Mesodermal cell (in vitro differentiated cells): Measurements from ENCODE around the gene NTSR2.

Experiments
- H3K27ac ChIP-seq: 2 replicates; pipeline ENCODE4 v1.7.0; 2013; ENCODE audit warnings: mild to moderate bottlenecking, low read depth, low read length, moderate library complexity; ENCODE audit not compliant: severe bottlenecking
- H3K36me3 ChIP-seq: 2 replicates; pipeline ENCODE4 v1.7.1; 2013; ENCODE audit warnings: mild to moderate bottlenecking, low read length, moderate library complexity; ENCODE audit not compliant: control insufficient read depth, insufficient read depth
- H3K4me1 ChIP-seq: one replicate; pipeline ENCODE4 v1.7.1; 2013; ENCODE audit warnings: mild to moderate bottlenecking, low read length; ENCODE audit not compliant: insufficient read depth, control insufficient read depth, poor library complexity, severe bottlenecking
- H3K4me3 ChIP-seq: 2 replicates; pipeline ENCODE4 v1.7.0; 2013; ENCODE audit warnings: low read length, control low read depth, mild to moderate bottlenecking; ENCODE audit not compliant: insufficient read depth, poor library complexity, severe bottlenecking; ENCODE audit errors: extremely low read depth
- H3K9me3 ChIP-seq: 2 replicates; pipeline ENCODE4 v1.7.1; 2013; ENCODE audit warnings: mild to moderate bottlenecking, low read length, moderate library complexity; ENCODE audit not compliant: control insufficient read depth
- WGBS, 2 experiments: methylation state at CpG; one replicate each; pipeline ENCODE4 v1.1.5; 2013; ENCODE audit warnings: missing lambda C conversion rate in 2 of 2; ENCODE audit not compliant: insufficient coverage in 2 of 2; 5-methylcytosine and 5-hydroxymethylcytosine counted together

The NTSR2 gene

GRCh38 chr2:11685906-11686470 lies 16.0 kb upstream of the NTSR2 start:
- peaks cover 4% of the 10 kb centered on the region for H3K4me1 ChIP-seq
- H3K27ac ChIP-seq: no peak overlapping the region
- H3K9me3 ChIP-seq: no peaks in the 10 kb centered on the region
- no peak overlapping the region for H3K4me3 ChIP-seq
- 84 to 94% methylated on average over 6 to 8 of the region's 10 CpGs for WGBS, 2 experiments
- H3K36me3 ChIP-seq: no peaks in the 10 kb centered on the region

- H3K36me3 ChIP-seq: no peaks in the 10 kb centered on the region
- peaks cover 4% of the 10 kb centered on the region for H3K4me1 ChIP-seq
- no peaks in the 10 kb centered on the region for H3K9me3 ChIP-seq
- WGBS, 2 experiments: 92 to 94% methylated on average over 11 to 12 of the region's 12 CpGs
- H3K4me3 ChIP-seq: no peak overlapping the region
- no peak overlapping the region for H3K27ac ChIP-seq
Observed at GRCh38 chr2:11684894-11685460, 15.0 kb upstream of the NTSR2 start.

- peaks cover 4% of the 10 kb centered on the region for H3K4me1 ChIP-seq
- no peak overlapping the region for H3K4me3 ChIP-seq
- no peak overlapping the region for H3K27ac ChIP-seq
- no peaks in the 10 kb centered on the region for H3K36me3 ChIP-seq
- H3K9me3 ChIP-seq: no peaks in the 10 kb centered on the region
- WGBS, 2 experiments: 80 to 100% methylated on average over 2 to 3 of the region's 4 CpGs
Observed at GRCh38 chr2:11683966-11684365, 14.0 kb upstream of the NTSR2 start.

GRCh38 chr2:11683476-11683875 lies 13.5 kb upstream of the NTSR2 start:
- no peaks in the 10 kb centered on the region for H3K4me1 ChIP-seq
- no peak overlapping the region for H3K4me3 ChIP-seq
- WGBS, 2 experiments: 47 to 53% methylated on average over 7 to 9 of the region's 9 CpGs
- H3K9me3 ChIP-seq: no peaks in the 10 kb centered on the region
- no peaks in the 10 kb centered on the region for H3K36me3 ChIP-seq
- no peak overlapping the region for H3K27ac ChIP-seq

GRCh38 chr2:11682590-11682915 lies 12.6 kb upstream of the NTSR2 start:
- WGBS, 2 experiments: 76 to 90% methylated on average over 7 of the region's 8 CpGs
- H3K9me3 ChIP-seq: no peaks in the 10 kb centered on the region

GRCh38 chr2:11681722-11682589 lies 12.0 kb upstream of the NTSR2 start:
- no peaks in the 10 kb centered on the region for H3K36me3 ChIP-seq
- H3K27ac ChIP-seq: no peak overlapping the region
- 70 to 74% methylated on average over 23 to 24 of the region's 31 CpGs for WGBS, 2 experiments
- no peaks in the 10 kb centered on the region for H3K9me3 ChIP-seq
- no peaks in the 10 kb centered on the region for H3K4me1 ChIP-seq
- no peak overlapping the region for H3K4me3 ChIP-seq

More at GRCh38 chr2:11682590-11682915, 12.6 kb upstream of the NTSR2 start:
- Histone ChIP-seq H3K4me3 (no peak overlapping the region), H3K27ac (no peak overlapping the region), H3K36me3 (no peaks in the 10 kb centered on the region), H3K4me1 (no peaks in the 10 kb centered on the region)

- no peak overlapping the region for H3K4me3 ChIP-seq
- no peaks in the 10 kb centered on the region for H3K36me3 ChIP-seq
- no peak overlapping the region for H3K27ac ChIP-seq
- no peaks in the 10 kb centered on the region for H3K4me1 ChIP-seq
- WGBS, 2 experiments: 91 to 95% methylated on average over 10 to 13 of the region's 15 CpGs
- no peaks in the 10 kb centered on the region for H3K9me3 ChIP-seq
Observed at GRCh38 chr2:11680901-11681721, 11.1 kb upstream of the NTSR2 start.

GRCh38 chr2:11680182-11680900 lies 10.3 kb upstream of the NTSR2 start:
- H3K4me1 ChIP-seq: no peaks in the 10 kb centered on the region
- no peaks in the 10 kb centered on the region for H3K9me3 ChIP-seq
- 87 to 94% methylated on average over 5 to 11 of the region's 16 CpGs for WGBS, 2 experiments
- no peak overlapping the region for H3K27ac ChIP-seq
- H3K4me3 ChIP-seq: no peak overlapping the region
- no peaks in the 10 kb centered on the region for H3K36me3 ChIP-seq

- H3K4me3 ChIP-seq: no peak overlapping the region
- no peaks in the 10 kb centered on the region for H3K36me3 ChIP-seq
- 84 to 85% methylated on average over 10 to 13 of the region's 13 CpGs for whole genome bisulfite sequencing, 2 experiments
- no peaks in the 10 kb centered on the region for H3K9me3 ChIP-seq
- H3K27ac ChIP-seq: no peak overlapping the region
- H3K4me1 ChIP-seq: no peaks in the 10 kb centered on the region
Observed at GRCh38 chr2:11679486-11680181, 9.6 kb upstream of the NTSR2 start.

- Histone ChIP-seq H3K27ac (no peak overlapping the region), H3K36me3 (no peaks in the 10 kb centered on the region), H3K4me3 (no peak overlapping the region), H3K9me3 (no peaks in the 10 kb centered on the region), H3K4me1 (no peaks in the 10 kb centered on the region)
- 77 to 96% methylated on average over 5 to 6 of the region's 7 CpGs for WGBS, 2 experiments
Observed at GRCh38 chr2:11679016-11679415, 9.0 kb upstream of the NTSR2 start.
